ENCODE data around the gene NDFIP2. TPM values are rescaled to one million over a fixed set of nuclear protein-coding genes. Genes with fewer than 3 reads are reported as not detected.

Gene NDFIP2
- polyA plus RNA-seq, 1 donor (not counting 4 experiments of a cell fraction or from before 2014, with no cell fraction given), result 244 TPM

DNA sequence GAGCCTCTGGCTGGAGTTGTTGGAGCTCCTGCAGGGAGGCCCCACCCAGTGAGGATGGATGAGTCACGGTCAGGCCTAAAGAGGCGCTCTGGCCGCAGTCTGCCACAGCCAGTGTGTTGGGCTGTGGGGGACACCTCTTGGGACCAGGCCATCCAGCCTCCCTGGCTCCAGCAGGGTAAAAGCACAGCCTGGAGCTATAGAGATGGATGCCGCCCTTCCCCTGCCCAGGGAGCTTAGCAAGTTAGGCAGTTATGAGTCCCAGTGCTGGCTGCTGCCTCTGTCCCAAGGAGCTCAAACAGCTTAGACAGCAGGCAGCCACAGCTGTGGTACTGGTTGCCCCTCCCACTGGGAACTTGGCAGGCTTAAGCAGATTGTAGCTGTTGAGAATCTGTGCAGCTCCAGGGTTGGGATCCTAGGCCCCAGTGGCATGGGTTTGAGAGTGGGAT is 100.9 kb downstream of the NDFIP2 start:
- H3K4me1 ChIP-seq (ENCODE audit: control insufficient read depth, extremely low read depth, insufficient read depth, low read length), result peaks cover 11% of the 10 kb centered on the region
- no peaks in the 10 kb centered on the region for H3K9me1 ChIP-seq (ENCODE audit: control insufficient read depth, extremely low read depth, insufficient read depth, low read length)
- H3K4me3 ChIP-seq (ENCODE audit: control insufficient read depth in 2 of 3, extremely low read depth in 1 of 3, insufficient read depth in 2 of 3, low read depth in 1 of 3, low read length in 3 of 3), result peak overlapping the region in 1 of 3 experiments; percentile 7
- peak overlapping the region; percentile 44 for H3K9ac ChIP-seq (ENCODE audit: control insufficient read depth, extremely low read depth, insufficient read depth, low read length)
- peak overlapping the region; percentile 78 for H2AFZ ChIP-seq (ENCODE audit: control insufficient read depth, low read length)
- no peaks in the 10 kb centered on the region for H3K27me3 ChIP-seq (ENCODE audit: control insufficient read depth, extremely low read depth, insufficient read depth, low read length)
- peak overlapping the region; percentile 29 for H3K4me2 ChIP-seq (ENCODE audit: control insufficient read depth, extremely low read depth, insufficient read depth, low read depth, low read length)
- no peaks in the 10 kb centered on the region for H3K79me2 ChIP-seq (ENCODE audit: control insufficient read depth, insufficient read depth, low read length)
- dilution Hi-C loops (cut with MboI; ENCODE audit: extremely low pct_ligation_motif_present, low sequenced_read_pairs), result no loop called here
- FAIRE-seq (peak; percentile 85), DNase-seq (ENCODE audit: low read depth, low spot score) (no peak)
- peaks cover 6% of the 10 kb centered on the region for H3K9me3 ChIP-seq (ENCODE audit: control insufficient read depth, low read depth, low read length)
- TF ChIP-seq, protein P1, sequence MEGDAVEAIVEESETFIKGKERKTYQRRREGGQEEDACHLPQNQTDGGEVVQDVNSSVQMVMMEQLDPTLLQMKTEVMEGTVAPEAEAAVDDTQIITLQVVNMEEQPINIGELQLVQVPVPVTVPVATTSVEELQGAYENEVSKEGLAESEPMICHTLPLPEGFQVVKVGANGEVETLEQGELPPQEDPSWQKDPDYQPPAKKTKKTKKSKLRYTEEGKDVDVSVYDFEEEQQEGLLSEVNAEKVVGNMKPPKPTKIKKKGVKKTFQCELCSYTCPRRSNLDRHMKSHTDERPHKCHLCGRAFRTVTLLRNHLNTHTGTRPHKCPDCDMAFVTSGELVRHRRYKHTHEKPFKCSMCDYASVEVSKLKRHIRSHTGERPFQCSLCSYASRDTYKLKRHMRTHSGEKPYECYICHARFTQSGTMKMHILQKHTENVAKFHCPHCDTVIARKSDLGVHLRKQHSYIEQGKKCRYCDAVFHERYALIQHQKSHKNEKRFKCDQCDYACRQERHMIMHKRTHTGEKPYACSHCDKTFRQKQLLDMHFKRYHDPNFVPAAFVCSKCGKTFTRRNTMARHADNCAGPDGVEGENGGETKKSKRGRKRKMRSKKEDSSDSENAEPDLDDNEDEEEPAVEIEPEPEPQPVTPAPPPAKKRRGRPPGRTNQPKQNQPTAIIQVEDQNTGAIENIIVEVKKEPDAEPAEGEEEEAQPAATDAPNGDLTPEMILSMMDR (optimal IDR thresholded peaks at IDR 0.05 in 1 of 3, IDR thresholded peaks at IDR 0.05 in 1 of 3, conservative IDR thresholded peaks at IDR 0.05 in 1 of 3; ENCODE audit: extremely low read depth in 1 of 3, insufficient read depth in 2 of 3, low read length in 3 of 3), result no peak
- TF ChIP-seq EZH2 (IDR thresholded peaks at IDR 0.05; ENCODE audit: low read length), result no peak
- no peaks in the 10 kb centered on the region for H3K36me3 ChIP-seq (ENCODE audit: control insufficient read depth in 2 of 2, extremely low read depth in 1 of 2, insufficient read depth in 2 of 2, low read length in 2 of 2)
- peak overlapping the region; percentile 47 for H3K27ac ChIP-seq (ENCODE audit: control insufficient read depth, insufficient read depth, low read length)
- H4K20me1 ChIP-seq (ENCODE audit: control insufficient read depth, extremely low read depth, insufficient read depth, low read length), result no peaks in the 10 kb centered on the region

DNA sequence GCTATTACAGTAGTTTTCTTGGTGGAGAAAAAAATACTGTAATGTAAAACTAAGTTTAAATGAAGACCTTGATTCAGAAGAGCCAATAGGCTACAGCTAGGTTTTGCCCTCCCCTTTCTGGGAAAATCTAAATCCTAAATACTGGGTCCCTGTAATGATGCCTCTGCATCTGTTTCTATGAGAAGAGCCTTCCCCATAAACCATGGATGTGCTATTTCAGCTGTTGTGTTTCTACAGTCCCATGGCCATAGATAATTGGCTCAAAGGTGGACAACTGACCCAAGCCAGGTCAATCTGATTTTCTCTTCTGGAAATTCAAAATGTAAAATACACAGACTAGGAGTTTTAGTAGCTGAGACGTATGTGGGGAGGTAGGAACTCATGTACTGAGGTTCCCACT is 101.9 kb downstream of the NDFIP2 start:
- H3K4me2 ChIP-seq (ENCODE audit: control insufficient read depth, extremely low read depth, insufficient read depth, low read depth, low read length), result no peak overlapping the region
- no peaks in the 10 kb centered on the region for H3K9me1 ChIP-seq (ENCODE audit: control insufficient read depth, extremely low read depth, insufficient read depth, low read length)
- H3K4me1 ChIP-seq (ENCODE audit: control insufficient read depth, extremely low read depth, insufficient read depth, low read length), result peaks cover 11% of the 10 kb centered on the region
- dilution Hi-C loops (cut with MboI; ENCODE audit: extremely low pct_ligation_motif_present, low sequenced_read_pairs), result no loop called here
- no peaks in the 10 kb centered on the region for H3K36me3 ChIP-seq (ENCODE audit: control insufficient read depth in 2 of 2, extremely low read depth in 1 of 2, insufficient read depth in 2 of 2, low read length in 2 of 2)
- H3K27ac ChIP-seq (ENCODE audit: control insufficient read depth, insufficient read depth, low read length), result no peak overlapping the region
- H3K27me3 ChIP-seq (ENCODE audit: control insufficient read depth, extremely low read depth, insufficient read depth, low read length), result no peaks in the 10 kb centered on the region
- H2AFZ ChIP-seq (ENCODE audit: control insufficient read depth, low read length), result no peak overlapping the region
- peaks cover 6% of the 10 kb centered on the region for H3K9me3 ChIP-seq (ENCODE audit: control insufficient read depth, low read depth, low read length)
- no peak overlapping the region for H3K4me3 ChIP-seq (ENCODE audit: control insufficient read depth in 2 of 3, extremely low read depth in 1 of 3, insufficient read depth in 2 of 3, low read depth in 1 of 3, low read length in 3 of 3)
- H3K79me2 ChIP-seq (ENCODE audit: control insufficient read depth, insufficient read depth, low read length), result no peaks in the 10 kb centered on the region
- no peak for TF ChIP-seq EZH2 (IDR thresholded peaks at IDR 0.05; ENCODE audit: low read length)
- TF ChIP-seq, protein P1 (optimal IDR thresholded peaks at IDR 0.05 in 1 of 3, IDR thresholded peaks at IDR 0.05 in 1 of 3, conservative IDR thresholded peaks at IDR 0.05 in 1 of 3; ENCODE audit: extremely low read depth in 1 of 3, insufficient read depth in 2 of 3, low read length in 3 of 3), result no peak
- no peaks in the 10 kb centered on the region for H4K20me1 ChIP-seq (ENCODE audit: control insufficient read depth, extremely low read depth, insufficient read depth, low read length)
- DNase-seq (ENCODE audit: low read depth, low spot score) (no peak), FAIRE-seq (no peak)
- H3K9ac ChIP-seq (ENCODE audit: control insufficient read depth, extremely low read depth, insufficient read depth, low read length), result no peak overlapping the region
